Fibroblast of lung (primary cell): Measurements from ENCODE around the gene CD276.

ENCODE experiments used
- EZH2 ChIP-seq: IDR thresholded peaks from 2 replicates; pipeline ENCODE4 v1.5.1; 2012; ENCODE audit warnings: low read length, control low read depth, mild to moderate bottlenecking; ENCODE audit errors: missing control alignments
- TF ChIP-seq, protein P1 (sequence below), 2 donors: IDR thresholded peaks in 1 of 2; conservative IDR thresholded peaks in 1 of 2; 1 replicate in 1 of 2; 2 replicates in 1 of 2; pipeline ENCODE4 v1.5.1; 2011 to 2012; ENCODE audit warnings: low read length in 2 of 2, control low read depth in 1 of 2, inconsistent platforms in 1 of 2, low read depth in 1 of 2, mild to moderate bottlenecking in 1 of 2

DNA sequence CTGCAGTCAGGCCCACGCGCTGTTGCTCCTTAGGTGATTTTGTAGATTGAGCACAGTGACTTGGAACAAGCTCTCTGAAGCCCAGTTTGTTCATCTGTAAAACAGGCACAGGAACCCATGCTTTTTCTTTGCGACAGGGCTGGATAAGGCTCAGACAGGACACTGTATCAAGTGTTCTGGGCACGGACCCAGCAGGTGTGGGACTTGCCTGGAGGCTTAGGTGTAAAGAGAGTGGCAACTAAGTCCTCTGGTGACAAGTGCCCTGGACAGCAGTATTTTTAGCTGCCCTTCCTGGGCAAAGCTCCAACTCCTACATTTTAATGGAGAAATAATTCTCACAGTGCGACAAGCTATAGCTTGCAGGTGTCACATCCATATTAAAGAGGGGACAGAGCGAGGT is 32.2 kb downstream of the CD276 start:
- TF ChIP-seq, protein P1, sequence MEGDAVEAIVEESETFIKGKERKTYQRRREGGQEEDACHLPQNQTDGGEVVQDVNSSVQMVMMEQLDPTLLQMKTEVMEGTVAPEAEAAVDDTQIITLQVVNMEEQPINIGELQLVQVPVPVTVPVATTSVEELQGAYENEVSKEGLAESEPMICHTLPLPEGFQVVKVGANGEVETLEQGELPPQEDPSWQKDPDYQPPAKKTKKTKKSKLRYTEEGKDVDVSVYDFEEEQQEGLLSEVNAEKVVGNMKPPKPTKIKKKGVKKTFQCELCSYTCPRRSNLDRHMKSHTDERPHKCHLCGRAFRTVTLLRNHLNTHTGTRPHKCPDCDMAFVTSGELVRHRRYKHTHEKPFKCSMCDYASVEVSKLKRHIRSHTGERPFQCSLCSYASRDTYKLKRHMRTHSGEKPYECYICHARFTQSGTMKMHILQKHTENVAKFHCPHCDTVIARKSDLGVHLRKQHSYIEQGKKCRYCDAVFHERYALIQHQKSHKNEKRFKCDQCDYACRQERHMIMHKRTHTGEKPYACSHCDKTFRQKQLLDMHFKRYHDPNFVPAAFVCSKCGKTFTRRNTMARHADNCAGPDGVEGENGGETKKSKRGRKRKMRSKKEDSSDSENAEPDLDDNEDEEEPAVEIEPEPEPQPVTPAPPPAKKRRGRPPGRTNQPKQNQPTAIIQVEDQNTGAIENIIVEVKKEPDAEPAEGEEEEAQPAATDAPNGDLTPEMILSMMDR (conservative IDR thresholded peaks at IDR 0.05 in 1 of 2, IDR thresholded peaks at IDR 0.05 in 1 of 2; ENCODE audit: low read depth in 1 of 2, low read length in 2 of 2), result no peak
- no peak for TF ChIP-seq EZH2
